ENCODE measurements around the gene MMP13. TPM values are rescaled to one million over a fixed set of nuclear protein-coding genes. Genes with fewer than 3 reads are reported as not detected.
"Not testable (repeated sequence)": the region's sequence is repeated elsewhere in the genome, so short reads cannot be mapped to it uniquely, and the experiment has no call there.

MMP13 gene
- total RNA-seq, 1 donor from 2014 or later, result 0.17 TPM

DNA sequence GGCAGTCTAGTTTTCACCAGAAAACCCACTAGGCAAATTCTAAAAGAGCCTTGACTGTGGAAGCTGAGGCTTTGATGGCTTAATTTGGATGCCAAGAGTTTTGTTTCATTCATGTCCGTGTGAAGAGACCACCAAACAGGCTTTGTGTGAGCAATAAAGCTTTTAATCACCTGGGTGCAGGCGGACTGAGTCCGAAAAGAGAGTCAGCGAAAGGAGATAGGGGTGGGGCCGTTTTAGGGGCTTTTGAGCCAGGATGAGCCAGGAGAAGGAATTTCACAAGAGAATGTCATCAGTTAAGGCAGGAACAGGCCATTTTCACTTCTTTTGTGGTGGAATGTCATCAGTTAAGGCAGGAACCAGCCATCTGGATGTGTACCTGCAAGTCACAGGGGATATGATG is 51.6 kb downstream of the MMP13 start:
- intact Hi-C loops (cut with micrococcal nuclease), result not testable (repeated sequence)

DNA sequence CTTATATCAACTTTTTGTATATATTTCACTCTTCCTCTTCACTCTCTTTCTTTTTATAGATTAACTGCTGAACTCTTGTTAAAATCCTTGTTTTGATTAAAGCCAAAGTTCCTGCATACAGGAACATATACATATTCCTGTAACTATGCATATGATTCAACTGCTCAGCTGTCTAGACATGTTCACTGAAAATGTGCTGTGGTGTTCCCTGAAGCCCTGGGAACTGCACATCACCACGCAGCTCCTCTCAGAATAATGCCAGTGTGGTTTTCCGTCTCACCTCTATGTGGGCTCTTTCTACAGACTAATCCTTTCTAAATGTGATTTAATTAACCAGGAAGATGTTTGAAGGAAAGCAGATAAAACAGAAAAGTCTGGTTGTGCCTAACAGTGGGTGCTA is 55.2 kb downstream of the MMP13 start:
- intact Hi-C loops (cut with micrococcal nuclease), result no loop called here

Other genes starting within 250 kb of the MMP13 start
- not detected in 2 replicates for gene MMP27, start 250.0 kb downstream of the MMP13 start, total RNA-seq
- gene MMP8, start 230.8 kb downstream of the MMP13 start, total RNA-seq, result not detected in 2 replicates
- gene MMP10, start 175.1 kb downstream of the MMP13 start, total RNA-seq, result not detected in 2 replicates
- not detected in 2 replicates for gene MMP1, start 157.6 kb downstream of the MMP13 start, total RNA-seq
- gene MMP3, start 112.1 kb downstream of the MMP13 start, total RNA-seq, result not detected in 2 replicates
- gene MMP12, start 80.8 kb downstream of the MMP13 start, total RNA-seq, result not detected in 2 replicates
- 30.9 and 32.1 TPM in 2 replicates for gene DCUN1D5, start 136.4 kb upstream of the MMP13 start, total RNA-seq
- 0.96 and 1.2 TPM in 2 replicates for gene DYNC2H1, start 153.7 kb upstream of the MMP13 start, total RNA-seq

Data from T-helper 1 cell treated with Interleukin-12 subunit alpha and Interleukin-12 subunit beta and Interleukin-4 antibody, amounts not matched to agents 30 ng/mL and 1 ng/mL, for 36 hours (primary cell).